NAMALWA (cell line): ENCODE results near the gene SOD1.
"Not testable (repeated sequence)": the region's sequence is repeated elsewhere in the genome, so short reads cannot be mapped to it uniquely, and the experiment has no call there.

Experiments used
- DNase-seq: peaks from one replicate; pipeline ENCODE4 v3.0.0-alpha.2; 2015; ENCODE audit warnings: low spot score

The SOD1 gene

GRCh38 chr21:31659536-31660258 lies at the start of gene SOD1:
SOD1 (plus strand) TSS chr21:31659693; CDS start chr21:31659770, 77 bp downstream.
- peak; percentile 97 for DNase-seq

GRCh38 chr21:31611445-31611844 lies 48.0 kb upstream of the SOD1 start:
- no peak for DNase-seq

GRCh38 chr21:31612894-31613785 lies 46.4 kb upstream of the SOD1 start:
- DNase-seq = no peak

GRCh38 chr21:31614705-31615104 lies 44.8 kb upstream of the SOD1 start:
- DNase-seq = no peak

GRCh38 chr21:31616216-31616615 lies 43.3 kb upstream of the SOD1 start:
- no peak for DNase-seq

- no peak for DNase-seq
Measured at GRCh38 chr21:31618696-31619430, 40.6 kb upstream of the SOD1 start.

GRCh38 chr21:31622397-31622796 lies 37.1 kb upstream of the SOD1 start:
- no peak for DNase-seq

GRCh38 chr21:31623664-31624063 lies 35.8 kb upstream of the SOD1 start:
- DNase-seq = peak; percentile 43

- no peak for DNase-seq
Measured at GRCh38 chr21:31624181-31624580, 35.3 kb upstream of the SOD1 start.

- DNase-seq = no peak
Measured at GRCh38 chr21:31624961-31625491, 34.5 kb upstream of the SOD1 start.

GRCh38 chr21:31629972-31630711 lies 29.4 kb upstream of the SOD1 start:
- no peak for DNase-seq

- not testable (repeated sequence) for DNase-seq
Measured at GRCh38 chr21:31631881-31632280, 27.6 kb upstream of the SOD1 start.

- DNase-seq = no peak
Measured at GRCh38 chr21:31634993-31635392, 24.5 kb upstream of the SOD1 start.

GRCh38 chr21:31636874-31637273 lies 22.6 kb upstream of the SOD1 start:
- DNase-seq = no peak

- no peak for DNase-seq
Measured at GRCh38 chr21:31641416-31641922, 18.0 kb upstream of the SOD1 start.

GRCh38 chr21:31644643-31645042 lies 14.8 kb upstream of the SOD1 start:
- no peak for DNase-seq

GRCh38 chr21:31647650-31648049 lies 11.8 kb upstream of the SOD1 start:
- DNase-seq = no peak

GRCh38 chr21:31650930-31651329 lies 8.6 kb upstream of the SOD1 start:
- no peak for DNase-seq

- DNase-seq = not testable (repeated sequence)
Measured at GRCh38 chr21:31651491-31651890, 8.0 kb upstream of the SOD1 start.

- no peak for DNase-seq
Measured at GRCh38 chr21:31654340-31654739, 5.2 kb upstream of the SOD1 start.
